GM21526 (cell line): Measurements from ENCODE around the gene DUS4L.
"Not testable (repeated sequence)": the region's sequence is repeated elsewhere in the genome, so short reads cannot be mapped to it uniquely, and the experiment has no call there.

Source experiments
- ATAC-seq: cut with Tn5 transposase; IDR thresholded peaks from one replicate; pipeline ENCODE4 v1.9.1; 2021; ENCODE audit warnings: moderate library complexity; ENCODE audit not compliant: unreplicated experiment, low FRiP score

DUS4L gene, protein sequence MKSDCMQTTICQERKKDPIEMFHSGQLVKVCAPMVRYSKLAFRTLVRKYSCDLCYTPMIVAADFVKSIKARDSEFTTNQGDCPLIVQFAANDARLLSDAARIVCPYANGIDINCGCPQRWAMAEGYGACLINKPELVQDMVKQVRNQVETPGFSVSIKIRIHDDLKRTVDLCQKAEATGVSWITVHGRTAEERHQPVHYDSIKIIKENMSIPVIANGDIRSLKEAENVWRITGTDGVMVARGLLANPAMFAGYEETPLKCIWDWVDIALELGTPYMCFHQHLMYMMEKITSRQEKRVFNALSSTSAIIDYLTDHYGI

DNA sequence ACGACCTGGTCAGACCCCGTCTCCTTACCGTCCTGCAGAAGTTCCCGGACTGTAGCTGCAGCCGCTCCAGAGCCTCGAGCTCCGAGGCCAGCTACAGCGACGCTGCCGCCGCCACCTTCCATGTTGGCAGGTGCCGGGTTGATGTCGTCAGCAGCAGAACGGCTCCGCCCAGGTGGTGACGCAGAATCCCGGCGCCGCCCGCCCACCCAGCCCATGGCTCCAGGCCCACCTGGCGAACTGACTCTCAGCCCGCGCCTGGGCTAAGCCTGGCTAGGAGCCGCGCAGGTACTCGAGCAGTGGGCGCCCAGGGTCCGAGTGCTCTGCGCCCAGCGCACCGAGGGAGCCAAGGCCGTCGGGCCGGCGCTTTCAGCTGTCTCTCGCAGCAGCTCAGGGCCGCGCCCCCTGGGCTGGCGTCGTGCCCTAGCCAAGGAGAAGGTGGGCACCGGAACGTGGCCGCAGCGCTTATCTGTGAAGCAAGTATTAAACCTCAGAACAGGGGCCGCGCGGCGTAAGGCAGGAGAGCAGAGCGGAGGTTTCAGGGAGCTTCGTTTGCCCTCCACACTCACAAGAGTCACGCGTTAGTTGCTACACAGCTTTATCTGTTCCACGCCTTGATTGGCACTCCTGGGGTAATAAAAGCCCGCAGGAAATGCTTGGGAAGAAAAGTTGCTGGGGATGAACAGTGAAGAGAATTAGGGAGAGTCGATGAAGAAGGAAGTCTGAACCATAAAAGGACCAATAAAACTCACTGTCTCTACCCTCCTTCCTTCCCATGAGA is at the start of gene DUS4L, which contains the start of gene COG5:
Gene DUS4L (plus strand): TSS at position 197 of the 778 bp plus-strand sequence. CDS start 3,100 bp downstream, outside the sequence.
Gene COG5 (minus strand): TSS at position 146 of the 778 bp plus-strand sequence. CDS start 24 bp downstream, at position 122.
- ATAC-seq, result peak; percentile 92

DNA sequence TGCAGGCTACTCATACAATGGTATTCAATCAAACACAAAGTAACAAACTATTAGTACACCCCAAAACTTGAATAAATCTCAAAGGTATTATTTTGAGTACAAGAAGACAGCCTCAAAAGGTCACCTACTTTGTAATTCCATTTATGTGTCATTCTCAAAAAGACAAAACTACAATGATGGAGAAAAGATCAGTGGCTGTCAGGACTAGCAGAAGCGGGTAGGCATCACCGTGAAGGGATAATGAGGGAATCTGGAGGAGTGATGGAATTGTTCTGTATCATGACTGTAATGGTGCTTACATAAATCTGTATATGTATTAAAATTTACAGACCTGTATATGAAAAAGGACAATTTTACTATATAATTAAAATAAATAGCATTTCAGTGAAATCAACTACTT is 37.1 kb upstream of the DUS4L start:
- no peak for ATAC-seq

DNA sequence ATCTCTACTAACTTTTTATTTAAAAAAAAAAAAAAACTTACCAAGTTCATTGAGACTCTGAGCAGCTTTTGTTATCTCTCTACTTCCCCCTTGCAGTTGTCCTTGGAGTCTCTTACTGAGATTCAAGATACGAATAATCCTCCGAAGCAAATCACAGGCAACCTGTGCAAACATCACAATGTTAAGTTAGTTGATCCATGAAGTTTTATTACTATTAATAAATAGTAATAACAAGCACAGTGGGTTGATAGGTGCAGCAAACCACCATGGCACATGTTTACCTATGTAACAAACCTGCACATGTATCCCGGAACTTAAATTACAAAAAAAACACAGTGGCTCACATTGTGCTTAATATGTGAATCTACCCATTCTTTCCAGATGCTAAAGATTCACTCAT is 36.6 kb upstream of the DUS4L start:
- no peak for ATAC-seq

DNA sequence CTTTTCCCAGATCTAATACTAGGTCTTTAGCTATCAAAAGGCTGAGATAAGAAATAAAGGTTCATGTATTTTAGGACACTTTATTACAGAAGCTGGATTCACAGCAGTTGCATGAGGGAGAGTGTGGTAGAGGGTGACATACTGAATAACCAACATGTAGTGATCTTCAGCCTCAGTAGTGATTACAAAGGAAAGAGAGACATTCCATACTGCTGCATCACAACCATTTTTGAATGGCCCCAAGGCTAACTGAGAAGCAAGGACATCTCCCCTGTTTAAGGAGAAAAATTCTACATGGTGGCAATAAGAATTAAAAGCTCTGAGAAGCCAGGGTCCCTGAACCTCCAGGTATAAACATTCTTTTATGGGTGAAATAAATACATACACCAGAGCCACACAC is 35.3 kb upstream of the DUS4L start:
- ATAC-seq, result no peak

DNA sequence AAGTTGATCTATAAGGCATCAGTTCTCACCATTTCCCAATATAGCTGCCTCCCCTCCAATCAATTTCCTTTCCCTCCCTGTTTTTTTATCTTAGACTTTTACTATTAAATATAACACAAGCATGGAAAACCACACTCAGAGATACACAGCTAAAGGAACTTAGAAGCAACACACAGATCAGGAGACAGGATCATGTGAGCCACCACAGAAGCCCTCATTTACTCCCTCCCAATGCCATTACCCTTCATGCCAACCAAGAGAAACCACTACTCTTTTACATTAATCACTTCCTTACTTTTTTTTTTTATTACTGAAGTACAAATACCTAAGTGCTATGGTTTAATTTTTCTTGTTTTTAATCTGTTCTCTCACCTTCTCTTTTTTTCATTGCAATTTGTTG is 33.0 kb upstream of the DUS4L start:
- ATAC-seq, result no peak

DNA sequence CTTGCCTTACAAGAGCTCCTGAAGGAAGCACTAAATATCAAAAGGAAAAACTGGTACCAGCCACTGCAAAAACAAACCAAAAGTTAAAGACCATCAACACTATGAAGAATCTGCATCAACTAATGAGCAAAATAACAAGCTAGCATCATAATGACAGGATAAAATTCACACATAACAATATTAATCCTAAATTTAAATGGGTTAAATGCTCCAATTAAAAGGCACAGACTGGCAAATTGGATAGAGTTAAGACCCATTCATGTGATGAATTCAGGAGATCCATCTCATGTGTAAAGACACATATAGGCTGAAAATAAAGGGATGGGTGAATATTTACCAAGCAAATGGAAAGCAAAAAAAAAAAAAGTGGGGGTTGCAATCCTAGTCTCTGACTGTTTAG is 29.6 kb upstream of the DUS4L start:
- ATAC-seq, result no peak

DNA sequence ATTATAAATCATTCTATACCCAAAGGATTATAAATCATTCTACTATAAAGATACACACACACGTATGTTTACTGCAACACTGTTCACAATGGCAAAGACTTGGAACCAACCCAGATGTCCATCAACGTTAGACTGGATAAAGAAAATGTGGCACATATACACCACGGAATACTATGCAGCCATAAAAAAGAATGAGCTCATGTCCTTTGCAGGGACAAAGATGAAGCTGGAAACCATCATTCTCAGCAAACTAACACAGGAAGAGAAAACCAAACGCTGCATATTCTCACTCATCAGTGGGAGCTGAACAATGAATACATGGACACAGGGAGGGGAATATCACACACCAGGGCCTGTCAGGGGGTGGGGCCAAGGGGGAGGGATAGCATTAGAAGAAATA is 26.5 kb upstream of the DUS4L start:
- not testable (repeated sequence) for ATAC-seq

DNA sequence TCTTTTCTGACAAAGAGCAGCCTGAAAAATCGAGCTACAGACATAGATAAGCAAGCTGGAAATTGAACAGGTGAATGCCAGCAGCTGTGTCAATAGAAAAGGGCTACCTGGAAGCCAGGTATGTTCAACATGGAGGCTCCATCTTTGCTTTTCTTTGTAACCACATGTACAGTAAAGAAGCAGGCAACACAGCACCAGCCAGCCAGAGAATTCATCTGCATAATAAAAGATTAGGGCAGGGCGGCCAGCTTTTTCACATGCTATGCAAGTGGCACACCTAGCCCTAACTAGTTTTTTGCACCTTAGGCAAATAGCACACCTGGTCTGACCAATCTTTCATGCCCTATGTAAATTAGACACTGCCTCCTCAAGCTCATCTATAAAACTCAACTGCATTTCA is 25.8 kb upstream of the DUS4L start:
- no peak for ATAC-seq

DNA sequence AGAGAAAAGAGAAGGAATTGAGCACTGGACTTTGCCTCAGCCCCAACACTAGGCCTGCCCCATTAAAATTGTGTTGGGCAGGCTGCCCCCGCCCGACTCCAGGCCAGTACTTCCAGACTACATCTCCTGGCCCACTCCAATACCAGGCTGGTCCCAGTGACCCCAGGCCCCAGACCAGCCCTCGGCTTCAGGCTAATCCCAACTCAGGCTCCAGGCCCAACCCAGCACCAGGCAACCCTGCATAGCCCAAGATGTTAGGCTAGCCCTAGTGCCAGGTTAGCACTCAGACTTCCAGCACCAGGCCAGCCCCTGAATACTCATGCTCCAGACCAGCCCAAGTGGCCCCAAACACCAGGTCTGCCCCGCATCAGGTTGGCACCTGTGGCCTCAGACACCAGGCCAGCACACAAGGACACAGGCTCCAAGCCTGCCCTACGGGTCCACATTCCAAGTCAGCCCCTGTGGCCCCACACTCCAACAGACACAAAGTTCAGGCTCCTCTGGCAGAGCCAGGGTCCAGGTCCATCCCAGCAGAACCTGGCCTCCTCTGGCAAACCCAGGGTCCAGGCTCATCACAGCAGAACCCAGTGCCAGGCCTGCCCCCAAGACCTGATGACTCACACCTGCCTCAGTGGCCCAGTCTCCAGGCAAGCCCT is 20.3 kb upstream of the DUS4L start:
- ATAC-seq, result no peak

DNA sequence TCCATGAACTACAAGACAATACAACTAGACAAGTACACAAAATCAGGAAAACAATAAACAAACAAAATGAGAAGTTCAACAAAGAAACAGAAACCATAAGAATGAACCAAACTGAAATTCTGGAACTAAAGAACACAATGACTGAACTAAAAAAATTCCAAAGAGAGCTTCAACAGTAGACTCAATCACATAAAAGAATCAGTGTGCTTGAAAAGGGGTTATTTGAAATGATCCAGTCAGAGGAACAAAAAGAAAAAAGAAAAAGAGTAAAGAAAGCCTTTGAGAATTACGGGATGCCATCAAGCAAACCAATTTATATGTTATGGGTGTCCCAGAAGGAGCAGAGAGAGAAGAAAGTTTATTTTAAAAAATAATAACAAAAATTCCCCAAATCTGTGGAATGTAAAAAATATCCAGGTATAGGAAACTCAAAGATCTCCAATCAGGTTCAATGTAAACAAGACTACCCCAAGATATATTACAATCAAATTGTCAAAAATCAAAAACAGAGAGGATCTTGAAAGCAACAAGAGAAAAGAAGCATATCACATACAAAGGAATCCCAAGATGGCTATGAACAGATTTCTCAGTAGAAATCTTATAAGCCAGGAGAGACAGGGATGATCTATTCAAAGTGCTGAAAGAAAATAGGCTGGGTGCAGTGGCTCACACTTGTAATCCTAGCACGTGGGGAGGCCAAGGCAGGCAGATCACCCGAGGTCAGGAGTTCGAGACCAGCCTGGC is 18.8 kb upstream of the DUS4L start:
- ATAC-seq, result no peak

DNA sequence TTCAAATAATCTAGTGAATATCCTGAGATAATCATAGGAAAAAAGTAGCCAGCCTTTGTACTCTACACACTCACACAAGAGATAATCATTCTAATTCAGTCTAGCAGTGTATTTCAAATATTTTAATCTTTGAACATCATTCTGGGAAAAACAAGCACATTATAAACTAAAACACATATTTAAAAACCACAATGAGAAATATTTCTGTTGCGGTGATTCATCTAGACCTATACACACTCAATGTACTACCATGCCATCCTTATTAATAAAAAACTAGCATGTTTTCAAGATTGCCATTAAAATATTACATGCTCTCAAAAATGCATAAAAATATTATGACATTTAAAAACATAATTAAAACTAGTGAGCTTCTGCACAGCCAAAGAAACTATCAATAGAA is 11.8 kb upstream of the DUS4L start:
- no peak for ATAC-seq

DNA sequence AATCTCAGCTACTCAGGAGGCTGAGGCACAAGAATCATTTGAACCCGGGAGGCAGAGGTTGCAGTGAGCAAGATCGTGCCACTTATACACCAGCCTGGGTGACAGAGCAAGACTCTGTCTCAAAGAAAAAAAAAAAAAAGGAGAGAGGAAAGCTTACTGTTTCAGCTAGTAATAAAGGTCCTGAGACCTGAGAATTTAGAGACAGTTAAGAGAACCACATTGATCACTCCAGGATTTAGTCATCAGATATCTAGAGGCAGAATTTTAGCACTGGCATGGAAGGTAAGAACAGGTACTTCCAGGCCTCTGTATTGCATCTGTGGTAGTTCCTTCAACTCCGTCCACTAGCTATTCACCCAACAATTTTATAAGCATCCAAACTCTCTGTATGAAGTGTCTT is 7.9 kb upstream of the DUS4L start:
- ATAC-seq, result no peak

DNA sequence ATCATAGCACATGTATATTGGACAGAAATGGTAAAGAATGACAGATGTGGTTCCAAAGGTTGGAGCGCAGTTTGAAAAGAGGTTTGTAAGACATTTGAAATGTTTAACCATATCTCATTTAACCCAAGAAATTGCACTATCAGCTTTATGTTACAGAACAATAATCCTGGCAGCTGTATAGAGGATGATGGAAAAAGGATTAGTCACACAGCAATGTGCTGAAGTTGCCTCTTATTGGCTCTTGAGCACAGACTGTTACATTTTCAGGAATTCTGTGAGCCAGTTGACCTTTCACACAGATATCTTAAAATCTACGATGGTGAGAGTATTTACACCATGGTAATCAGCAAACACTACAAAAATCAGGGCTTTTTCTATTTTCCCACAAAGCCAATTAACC is 3.9 kb upstream of the DUS4L start:
- no peak for ATAC-seq

DNA sequence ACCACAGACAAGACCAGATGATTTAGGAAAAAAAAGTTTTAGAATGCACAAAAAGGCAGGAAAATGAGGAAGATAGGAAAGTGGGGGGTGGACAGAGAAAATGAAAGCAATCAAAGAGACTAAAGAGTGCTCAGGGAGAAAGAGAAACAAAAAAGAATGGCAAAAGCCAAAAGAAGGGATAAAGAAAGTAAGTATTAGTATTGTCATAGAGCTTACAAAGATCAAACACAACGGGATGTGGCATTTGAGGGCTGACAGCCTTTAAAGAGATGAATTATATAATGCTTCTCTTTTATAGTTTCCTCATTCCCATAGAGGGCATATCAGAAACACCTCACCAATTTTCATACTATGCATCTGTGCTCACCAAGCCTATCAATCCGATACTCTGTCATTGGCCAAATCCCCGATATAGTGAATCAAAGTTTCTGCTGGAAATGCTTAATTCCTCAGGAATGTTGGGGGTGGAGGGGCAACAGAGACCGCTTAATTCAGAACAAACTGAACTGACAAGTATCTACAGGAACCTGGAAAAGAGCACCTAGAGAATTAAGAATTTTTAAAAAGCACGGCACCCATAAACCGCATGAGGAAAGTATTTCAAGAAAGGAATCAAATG is 2.8 kb upstream of the DUS4L start:
- ATAC-seq, result no peak

DNA sequence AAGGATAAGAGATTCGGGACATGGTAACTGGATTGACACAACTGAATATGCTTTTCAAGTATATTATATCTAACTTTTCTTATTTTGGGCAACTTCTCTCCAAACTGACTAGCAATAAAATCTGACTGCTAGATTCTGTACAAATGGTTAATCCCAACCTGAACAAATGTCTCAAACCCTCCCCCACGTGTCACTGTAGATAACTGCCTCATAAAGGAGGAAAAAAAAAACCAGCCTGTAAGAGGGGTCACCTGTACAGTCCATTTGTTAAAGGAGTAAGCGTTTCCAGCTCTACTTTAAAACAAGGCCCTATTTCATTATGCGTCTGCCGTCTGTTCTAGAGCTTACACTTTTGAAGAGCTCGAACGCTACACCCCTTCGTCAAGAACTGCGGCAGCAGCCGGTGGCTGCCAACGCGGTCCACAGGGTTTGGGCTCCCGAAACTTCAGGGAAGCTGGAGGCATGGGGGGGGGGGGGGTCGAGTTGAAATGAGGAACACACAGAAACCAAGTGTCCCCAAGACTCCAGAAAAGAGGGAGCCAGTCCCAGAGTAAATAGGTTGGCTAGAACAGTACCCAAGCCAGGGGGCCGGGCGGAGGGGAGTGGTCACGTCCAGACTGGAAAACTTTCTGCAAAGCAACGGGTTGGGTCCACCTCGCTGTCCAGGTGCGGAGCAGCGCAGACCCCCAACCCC is 543 bp upstream of the DUS4L start:
- peak; percentile 47 for ATAC-seq

DNA sequence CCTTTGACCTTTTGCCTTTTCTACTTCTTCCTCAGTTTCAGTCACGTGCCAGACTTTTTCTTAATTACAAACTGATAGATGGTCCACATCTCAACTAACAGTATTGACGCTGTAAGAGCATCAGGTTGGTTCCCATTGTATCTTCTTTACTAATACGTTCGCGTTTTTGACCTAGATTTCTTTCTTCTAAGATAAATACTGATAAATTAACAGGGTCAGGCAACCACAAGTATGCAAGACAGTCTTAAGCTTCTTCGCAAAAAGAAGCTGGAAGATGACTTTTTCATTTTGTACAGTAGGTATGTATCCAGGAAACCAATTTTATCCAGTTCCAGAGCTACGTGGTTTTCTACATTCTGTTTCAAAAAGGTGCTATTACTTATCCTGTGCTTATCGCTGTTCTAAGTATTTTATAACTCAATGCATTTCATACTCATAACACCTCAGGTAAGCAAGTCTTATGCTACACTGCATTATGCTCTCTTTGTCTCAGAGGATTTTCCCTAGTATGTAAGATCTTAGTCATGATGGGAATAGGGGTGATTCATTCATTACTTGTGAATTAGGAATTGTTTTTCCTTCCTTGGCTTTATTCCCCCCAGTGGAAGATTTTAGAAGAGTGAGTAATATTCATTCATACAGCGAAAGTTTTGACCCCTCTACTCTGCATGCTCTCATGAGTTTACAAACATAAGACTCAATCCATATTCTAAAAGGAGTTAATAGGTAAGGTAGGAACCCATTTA is 955 bp downstream of the DUS4L start:
- ATAC-seq, result no peak

DNA sequence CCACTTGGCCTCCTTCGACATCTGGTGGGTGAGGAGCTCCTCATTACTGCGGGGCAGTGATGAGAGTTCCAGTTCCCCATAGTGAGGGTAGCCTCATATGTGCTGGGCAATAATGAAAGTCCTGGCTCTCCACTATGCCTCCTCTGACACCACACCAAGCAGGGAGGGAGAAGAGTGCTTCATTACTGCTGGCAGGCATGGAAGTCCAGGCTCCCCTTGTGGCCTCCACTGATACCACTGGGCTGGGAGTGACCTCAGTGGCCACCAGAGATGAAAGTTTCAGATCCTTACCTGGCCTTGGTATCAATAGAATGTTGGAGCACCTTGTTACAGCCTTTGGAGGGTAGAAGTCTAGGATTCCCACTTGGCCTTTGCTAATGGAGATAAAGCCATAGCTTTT is 6.5 kb downstream of the DUS4L start:
- no peak for ATAC-seq

DNA sequence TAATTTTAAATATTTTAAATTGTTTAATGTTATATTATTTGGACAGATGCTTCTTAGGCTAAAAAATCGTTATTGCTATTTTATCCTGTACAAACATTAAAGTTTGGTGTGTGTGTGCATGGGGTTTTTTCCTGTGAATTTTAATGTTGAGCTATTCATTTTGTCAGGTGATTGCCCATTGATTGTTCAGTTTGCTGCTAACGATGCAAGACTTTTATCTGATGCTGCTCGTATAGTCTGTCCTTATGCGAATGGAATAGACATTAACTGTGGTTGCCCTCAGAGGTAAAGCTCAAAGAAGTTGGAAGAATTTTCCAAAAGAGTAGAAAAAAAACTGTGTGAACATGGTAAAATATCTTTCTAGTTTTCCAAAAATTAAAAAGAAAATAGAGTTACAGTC is 9.8 kb downstream of the DUS4L start:
- no peak for ATAC-seq

DNA sequence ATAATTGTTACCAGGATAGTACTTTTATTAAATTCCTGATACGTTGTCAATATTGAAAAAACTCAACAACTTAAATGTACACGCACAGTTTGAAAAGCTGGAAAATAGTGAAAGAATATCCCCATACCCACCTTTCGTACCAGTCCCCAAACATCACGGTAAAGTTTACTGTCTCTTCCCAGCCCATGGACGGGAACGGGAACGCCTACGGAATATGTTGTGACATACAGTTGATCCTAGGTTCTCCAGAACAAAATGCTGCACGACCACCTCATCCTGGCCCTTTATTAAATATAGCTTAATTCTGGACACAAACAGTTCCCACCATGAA is 15.7 kb downstream of the DUS4L start:
- ATAC-seq, result no peak
